Activated CD4-positive, alpha-beta T cell treated with anti-CD3 and anti-CD28 coated beads, Interleukin-2, Interleukin-6, amounts not matched to agents 100 ng/mL and 50 ng/mL, durations not matched to agents 16 hours and 8 hours (primary cell): ENCODE data around the gene MBD3L4.
"Not testable (repeated sequence)": the region's sequence is repeated elsewhere in the genome, so short reads cannot be mapped to it uniquely, and the experiment has no call there.

Experiments
- DNase-seq: peaks from one replicate; pipeline ENCODE4 v3.0.0-alpha.2; 2020

Gene MBD3L4

DNA sequence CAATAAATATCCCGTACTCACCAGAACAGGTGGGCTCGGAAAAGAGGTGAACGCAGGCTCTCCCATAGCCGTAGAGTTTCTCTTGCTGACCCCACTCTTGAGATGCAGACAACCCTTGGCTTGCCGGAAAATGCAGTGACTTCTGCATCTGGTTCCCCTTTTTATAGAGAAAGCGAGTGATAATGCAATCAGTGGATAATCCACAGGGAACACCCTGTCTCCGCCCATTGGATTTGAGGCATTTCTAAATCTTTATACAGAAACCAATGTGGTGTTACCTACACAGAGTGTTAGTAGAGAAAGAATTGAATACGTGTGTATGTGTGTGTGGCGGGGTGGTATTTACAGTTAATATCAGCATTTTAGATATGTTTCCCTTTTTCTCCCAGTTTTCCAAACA is at the start of gene MBD3L4:
Gene MBD3L4 (minus strand): TSS at position 101 of the 400 bp plus-strand sequence. CDS start 35 bp downstream, at position 66.
- not testable (repeated sequence) for DNase-seq

DNA sequence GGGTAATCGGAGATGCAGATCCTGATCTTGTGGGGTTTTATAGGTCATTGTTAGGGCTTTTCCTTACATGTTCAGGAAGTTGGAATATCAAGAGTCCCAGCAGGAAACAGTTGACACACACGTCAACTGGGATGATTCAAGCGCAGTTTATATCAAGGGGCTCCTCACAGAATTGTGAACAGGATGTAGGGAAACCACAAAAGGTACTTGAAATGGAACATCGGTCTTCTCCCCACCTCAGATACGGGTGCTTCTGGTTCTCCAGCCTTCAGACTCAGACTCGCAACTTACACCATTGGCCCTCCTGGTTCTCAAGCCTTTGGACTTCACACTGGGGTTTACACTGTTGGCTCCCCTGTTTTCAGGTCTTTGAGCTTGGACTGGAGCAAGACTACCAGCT is 49.0 kb upstream of the MBD3L4 start:
- DNase-seq = no peak

DNA sequence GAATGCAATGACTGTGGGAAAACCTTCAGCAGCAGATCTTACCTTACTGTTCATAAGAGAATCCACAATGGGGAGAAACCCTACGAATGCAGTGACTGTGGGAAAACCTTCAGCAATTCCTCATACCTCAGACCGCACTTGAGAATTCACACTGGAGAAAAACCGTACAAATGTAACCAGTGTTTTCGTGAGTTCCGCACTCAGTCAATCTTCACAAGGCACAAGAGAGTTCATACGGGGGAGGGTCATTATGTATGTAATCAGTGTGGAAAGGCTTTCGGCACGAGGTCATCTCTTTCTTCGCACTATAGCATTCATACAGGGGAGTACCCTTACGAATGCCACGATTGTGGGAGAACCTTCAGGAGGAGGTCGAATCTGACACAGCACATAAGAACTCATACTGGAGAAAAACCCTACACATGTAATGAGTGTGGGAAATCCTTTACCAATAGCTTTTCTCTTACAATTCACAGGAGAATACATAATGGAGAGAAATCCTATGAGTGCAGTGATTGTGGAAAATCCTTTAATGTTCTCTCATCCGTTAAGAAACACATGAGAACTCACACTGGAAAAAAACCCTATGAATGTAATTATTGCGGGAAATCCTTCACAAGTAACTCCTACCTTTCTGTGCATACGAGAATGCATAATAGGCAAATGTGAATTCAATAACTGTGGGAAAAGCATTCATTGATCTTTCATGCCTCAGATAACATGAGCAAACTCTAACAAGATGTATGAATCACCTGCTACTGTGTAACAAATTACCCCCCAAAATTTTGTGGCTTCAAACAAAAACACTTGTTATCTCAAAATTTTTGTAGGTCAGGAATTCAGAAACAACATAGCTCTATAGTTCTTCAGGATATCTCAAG is 43.3 kb upstream of the MBD3L4 start:
- no peak for DNase-seq

DNA sequence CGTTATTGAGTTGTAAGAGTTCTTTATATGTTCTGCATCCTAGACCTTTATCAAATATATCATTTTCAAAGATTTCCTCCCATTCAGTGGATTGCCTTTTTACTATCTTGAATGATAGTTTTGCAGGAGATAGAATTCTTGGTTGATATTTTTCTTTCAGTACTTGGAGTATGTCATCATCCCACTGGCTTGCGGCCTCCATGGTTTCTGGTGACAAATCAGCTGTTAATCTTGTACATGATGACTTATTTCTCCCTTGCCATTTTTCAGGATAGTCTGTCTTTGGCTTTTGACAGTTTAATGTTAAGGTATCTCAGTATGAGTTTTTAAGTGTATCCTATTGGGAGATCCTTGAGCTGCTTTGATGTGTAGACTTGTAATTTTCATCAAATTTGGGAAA is 38.0 kb upstream of the MBD3L4 start:
- no peak for DNase-seq

DNA sequence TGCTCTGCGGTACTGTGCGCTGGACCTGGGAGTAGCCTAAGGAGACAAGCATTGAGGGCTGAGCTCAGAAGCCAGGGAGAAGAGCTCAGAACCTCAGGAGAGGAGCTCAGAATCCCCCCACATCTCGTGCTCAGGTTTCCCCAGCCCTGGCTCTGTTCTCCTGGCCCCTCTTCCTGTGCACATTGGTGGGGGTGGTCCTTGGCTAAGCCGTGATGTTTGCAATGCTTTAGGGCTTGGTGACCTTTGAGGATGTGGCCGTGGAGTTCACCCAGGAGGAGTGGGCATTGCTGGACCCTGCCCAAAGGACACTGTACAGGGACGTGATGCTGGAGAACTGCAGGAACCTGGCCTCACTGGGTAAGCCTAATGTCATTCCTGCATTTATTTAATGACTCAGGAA is 36.2 kb upstream of the MBD3L4 start:
- no peak for DNase-seq

DNA sequence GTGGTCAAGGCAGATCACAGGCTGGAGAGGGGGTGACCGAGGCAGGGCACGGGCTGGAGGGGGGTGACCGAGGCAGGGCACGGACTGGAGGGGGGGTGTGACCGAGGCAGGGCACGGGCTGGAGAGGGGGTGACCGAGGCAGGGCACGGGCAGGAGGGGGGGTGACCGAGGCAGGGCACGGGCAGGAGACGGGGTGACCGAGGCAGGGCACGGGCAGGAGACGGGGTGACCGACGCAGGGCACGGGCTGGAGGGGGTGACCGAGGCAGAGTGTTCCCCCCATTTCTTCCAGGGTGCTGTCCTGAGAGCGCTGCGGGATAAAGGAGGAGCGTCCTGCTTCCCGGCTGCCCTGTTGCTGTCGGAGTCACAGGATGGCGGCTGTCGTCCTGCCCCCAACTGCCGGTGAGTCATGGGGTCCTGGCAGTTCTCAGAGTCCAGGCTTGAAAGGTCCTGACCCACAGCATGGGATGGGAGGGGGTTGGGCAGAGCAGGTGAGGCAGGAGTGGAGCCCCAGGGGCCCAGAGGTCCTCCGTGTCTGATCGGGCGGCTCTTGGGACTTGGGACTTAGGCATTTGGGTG is 34.8 kb upstream of the MBD3L4 start:
- DNase-seq = no peak

DNA sequence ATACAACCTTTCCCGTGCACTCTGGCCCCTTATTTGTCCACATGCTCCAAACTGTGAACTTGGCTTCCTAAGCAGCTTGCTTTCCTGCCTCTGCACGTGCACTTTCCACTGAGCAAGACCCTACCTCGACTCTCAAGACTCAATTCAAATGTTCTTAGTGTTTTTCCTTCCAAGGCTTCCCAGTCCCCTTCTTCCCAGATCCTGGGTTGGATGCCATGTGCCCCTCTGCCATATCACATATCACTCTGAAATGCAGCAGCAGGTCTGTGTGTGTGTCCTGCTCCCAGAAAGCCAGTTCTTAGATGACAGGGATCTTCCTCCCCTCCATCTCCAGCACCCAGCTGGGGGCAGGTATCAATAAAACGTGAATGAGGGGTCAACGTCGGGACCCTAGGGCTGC is 32.6 kb upstream of the MBD3L4 start:
- no peak for DNase-seq

DNA sequence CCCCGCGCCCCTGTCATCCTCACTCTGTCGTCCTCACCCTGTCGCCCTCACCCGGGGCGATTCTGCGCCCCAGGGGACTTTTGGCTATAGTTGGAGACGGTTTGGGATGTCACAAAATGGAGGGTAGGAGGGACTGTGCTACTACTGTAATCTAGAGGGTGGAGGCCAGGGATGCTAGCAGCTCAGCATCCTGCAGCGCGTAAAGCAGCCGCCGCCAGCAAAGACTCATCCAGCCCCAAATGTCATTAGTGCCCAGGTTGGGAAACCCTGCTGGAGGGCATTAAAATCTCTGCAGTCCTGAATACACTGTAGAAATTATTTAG is 29.9 kb upstream of the MBD3L4 start:
- no peak for DNase-seq

DNA sequence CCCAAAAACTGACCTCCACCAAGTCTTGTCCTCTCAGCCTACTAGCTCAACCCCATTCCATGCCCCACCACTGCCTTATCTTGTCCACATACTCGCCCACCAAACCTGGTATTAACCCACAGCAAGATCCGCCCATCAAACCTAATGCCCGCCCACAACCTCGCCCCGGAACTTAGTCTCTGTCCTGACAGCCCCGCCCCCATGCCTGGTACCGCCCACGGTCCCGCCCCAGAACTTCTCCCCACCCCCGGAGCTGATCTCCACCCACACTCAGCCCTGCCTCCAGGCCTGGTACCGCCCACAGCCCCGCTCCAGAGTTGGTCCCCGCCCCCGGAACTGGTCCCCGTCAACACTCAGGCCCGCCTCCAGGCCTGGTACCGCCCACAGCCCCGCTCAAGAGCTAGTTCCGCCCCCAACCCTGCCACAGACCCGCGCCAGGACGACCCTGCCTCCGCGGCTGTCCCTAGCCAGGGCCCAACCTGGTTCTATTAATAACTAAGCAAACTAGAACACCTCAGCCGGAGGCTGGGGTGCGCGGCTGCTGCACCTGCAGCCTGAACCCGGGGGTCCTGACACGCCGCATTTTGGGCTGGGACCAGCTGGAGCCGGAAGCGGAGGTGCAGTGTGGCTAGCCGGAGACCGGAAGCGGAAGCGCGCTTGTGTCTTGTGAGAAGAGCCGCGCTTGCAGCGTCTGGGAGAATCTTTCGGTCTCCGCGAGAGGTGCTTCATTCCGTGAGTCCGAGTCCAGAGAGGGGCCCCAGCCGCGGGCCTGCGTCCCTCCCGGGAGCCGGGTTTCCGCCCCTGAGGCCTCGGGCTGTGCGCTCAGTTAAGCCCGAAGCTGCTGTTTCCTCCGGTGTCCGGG is 29.3 kb upstream of the MBD3L4 start, which contains the start of gene ZNF557:
Gene ZNF557 (plus strand): TSS at position 662 of the 862 bp plus-strand sequence. CDS start 5,372 bp downstream, outside the sequence.
- peak; percentile 99 for DNase-seq

DNA sequence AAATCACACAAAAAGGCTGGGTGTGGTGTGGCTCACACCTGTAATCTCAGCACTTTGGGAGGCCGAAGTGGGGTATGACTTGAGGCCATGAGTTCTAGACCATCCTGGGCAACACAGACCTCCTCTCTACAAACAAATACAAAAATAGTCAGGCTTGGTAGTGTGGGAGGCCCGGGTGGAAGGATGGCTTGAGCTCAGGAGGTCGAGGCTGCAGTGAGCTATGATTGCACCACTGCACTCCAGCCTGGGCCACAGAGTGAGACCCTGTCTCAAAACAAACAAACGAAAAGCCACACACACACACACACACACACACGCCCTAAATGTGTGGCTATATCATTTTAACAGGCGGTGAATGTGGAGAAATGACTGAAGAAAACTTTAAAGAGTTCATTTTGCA is 28.6 kb upstream of the MBD3L4 start:
- DNase-seq = no peak

DNA sequence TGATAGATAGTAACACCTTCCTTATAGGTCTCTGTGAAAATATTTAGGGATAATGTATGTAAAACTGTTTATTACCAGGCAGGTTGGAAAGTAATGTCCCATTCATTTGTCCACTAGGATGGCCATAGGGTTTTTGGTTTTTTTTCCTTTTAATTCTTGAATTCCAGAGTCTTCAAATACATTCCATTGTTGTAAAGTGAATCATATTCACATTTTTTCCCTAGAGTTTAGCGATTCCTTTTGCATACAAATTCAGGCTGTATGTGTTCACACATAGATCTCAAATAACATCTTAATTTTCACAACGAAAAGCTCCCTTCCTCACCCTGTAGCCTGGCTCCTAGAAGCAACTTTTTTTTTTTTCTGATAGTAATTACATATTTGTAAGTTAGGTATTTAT is 27.7 kb upstream of the MBD3L4 start:
- no peak for DNase-seq

DNA sequence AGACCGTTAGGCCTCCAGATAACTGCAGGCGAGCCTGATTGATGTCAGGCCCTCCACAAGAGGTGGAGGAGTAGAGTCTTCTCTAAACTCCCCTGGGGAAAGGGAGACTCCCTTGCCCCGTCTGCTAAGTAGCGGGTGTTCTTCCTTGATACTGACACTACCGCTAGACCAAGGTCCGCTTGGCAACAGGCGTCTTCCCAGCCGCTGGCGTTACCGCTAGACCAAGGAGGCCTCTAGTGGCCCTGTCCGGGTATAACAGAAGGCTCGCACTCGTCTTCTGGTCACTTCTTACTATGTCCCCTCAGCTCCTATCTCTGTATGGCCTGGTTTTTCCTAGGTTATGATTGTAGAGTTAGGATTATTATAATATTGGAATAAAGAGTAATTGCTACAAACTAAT is 27.1 kb upstream of the MBD3L4 start:
- DNase-seq = not testable (repeated sequence)

DNA sequence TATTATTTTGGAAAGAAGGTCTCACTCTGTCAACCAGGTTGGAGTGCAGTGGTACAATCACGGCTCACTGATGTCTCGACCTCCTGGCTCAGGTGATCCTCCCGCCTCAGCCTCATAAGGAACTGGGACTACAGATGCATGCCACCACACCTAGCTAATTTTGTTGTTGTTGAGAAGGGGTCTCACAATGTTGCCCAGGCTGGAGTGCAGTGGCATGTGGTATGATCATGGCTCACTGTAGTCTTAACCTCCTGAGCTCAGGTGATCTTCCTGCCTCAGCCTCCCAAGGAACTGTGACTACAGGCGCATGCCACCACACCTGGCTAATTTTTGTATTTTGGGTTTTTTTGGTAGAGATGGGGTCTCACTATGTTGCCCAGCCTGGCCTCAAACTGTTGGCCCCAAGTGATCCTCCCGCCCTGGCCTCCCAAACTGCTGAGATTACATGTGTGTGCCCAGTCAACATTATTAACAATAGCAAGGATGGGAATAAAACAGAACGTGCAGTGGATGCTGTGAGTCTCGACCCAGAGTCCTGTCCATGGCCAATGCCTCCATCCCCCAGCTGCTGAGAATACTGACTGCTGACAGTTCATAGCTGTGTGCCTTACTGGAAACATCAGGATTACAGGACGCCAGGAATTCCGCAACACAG is 23.9 kb upstream of the MBD3L4 start:
- DNase-seq = no peak

DNA sequence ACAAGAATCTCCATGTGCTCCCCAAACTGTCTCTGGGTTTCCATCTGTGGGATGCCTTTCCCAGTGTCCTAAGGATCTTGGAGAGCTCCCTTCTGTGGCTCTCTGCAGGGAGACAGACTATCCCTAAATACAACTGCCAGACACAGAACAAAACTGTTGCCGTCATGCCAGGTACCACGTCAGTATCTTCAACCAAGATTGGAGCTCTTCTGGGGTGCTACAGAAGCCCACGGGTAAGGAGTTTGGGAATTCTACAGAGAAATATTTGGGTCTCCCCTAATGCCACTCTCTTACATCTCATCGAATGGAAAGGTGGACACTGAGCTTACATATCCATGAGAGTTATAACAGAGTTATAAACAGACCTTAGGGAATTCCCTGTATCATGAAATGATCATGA is 23.4 kb upstream of the MBD3L4 start:
- no peak for DNase-seq

DNA sequence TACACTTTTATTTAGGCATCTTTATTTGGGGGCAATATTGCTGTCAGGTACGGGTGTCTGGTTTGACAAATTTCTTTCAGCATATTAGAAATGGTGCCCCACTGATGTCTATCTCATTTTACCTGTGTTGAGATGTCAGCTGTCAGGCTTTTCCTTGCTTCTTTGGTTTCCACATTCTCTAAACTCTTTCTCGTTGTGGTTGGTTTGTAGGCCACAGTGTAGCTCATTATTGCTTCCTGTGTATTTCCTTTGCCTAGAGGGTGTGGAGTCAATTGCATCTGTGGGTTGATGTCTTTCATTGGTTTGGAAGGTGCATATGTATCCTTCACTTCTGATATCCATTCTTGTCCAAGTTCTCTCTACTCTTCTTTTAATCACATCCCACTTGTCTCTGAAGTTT is 20.0 kb upstream of the MBD3L4 start:
- not testable (repeated sequence) for DNase-seq

DNA sequence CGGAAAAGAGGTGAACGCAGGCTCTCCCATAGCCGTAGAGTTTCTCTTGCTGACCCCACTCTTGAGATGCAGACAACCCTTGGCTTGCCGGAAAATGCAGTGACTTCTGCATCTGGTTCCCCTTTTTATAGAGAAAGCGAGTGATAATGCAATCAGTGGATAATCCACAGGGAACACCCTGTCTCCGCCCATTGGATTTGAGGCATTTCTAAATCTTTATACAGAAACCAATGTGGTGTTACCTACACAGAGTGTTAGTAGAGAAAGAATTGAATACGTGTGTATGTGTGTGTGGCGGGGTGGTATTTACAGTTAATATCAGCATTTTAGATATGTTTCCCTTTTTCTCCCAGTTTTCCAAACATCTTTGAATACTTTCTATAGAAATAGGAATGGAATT is 18.6 kb upstream of the MBD3L4 start, which contains the start of gene MBD3L3:
Gene MBD3L3 (minus strand): TSS at position 101 of the 400 bp plus-strand sequence. CDS start 71 bp downstream, at position 30.
- not testable (repeated sequence) for DNase-seq

DNA sequence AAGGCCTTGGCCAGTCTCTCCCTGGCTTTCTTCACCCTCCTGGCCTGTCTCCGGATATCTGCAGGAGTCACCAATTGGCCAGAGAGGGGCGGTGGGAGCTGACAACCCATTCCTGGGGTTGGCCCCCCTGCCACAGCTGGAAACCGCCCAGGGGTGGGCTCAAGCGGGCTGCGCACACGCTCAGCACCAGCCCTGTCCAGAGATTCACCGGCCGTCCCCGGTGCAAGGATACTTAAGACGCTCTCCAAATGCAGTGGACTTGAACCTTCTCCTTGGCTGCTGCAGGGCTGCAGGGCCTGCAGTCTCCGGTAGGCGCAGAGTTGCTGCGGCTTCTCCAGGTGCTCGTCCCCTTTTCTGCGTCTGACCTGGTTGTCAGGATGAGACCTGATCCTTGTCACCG is 16.4 kb upstream of the MBD3L4 start:
- not testable (repeated sequence) for DNase-seq

DNA sequence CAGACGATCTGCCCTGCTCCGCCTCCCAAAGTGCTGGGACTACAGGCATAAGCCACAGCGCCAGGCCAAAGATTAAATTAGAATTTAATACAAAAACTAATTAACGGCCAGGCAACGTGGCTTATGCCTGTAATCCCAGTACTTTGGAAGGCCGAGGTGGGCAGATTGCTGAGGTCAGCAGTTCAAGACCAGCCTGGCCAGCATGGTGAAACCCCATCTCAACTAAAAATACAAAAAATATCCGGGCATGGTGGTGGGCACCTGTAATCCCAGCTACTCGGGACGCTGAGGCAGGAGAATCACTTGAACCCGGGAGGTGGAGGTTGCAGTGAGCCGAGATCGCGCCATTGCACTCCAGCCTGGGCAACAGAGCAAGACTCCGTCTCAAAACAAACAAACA is 15.7 kb upstream of the MBD3L4 start:
- not testable (repeated sequence) for DNase-seq

DNA sequence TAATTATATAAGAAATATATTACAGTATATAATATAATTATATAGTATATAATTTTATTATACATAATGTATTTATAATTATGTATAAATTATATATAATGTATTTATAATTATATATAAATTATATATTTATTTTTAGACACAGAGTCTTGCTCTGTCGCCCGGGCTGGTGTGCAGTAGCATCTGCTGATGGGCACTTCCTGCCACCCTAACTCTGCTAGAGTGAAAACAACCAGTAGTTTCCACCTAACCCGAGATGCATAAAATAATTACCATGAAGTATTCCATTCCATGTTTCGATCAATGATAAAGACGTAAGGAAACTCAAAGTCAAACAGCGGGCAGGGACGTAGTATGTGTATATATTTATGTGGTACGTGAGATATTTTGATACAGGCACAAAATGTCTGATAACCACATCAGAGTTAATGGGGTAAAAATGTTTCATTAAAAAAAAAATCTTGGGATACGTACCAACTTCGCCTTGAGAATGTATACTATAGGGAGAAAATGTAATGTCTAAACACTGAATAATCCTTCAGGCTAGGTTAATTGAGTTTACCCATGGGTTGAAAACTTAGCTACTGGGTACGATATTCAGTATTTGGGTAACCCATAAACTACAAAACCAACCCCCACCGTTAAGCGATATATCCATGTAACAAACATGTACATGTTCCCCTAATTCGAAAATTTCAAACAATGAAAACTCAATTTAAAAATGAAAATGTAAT is 14.8 kb upstream of the MBD3L4 start:
- DNase-seq = not testable (repeated sequence)

DNA sequence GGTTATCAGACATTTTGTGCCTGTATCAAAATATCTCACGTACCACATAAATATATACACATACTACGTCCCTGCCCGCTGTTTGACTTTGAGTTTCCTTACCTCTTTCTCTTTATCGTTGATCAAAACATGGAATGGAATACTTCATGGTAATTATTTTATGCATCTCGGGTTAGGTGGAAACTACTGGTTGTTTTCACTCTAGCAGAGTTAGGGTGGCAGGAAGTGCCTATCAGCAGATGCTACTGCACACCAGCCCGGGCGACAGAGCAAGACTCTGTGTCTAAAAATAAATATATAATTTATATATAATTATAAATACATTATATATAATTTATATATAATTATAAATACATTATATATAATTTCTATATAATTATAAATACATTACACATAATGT is 12.9 kb upstream of the MBD3L4 start:
- not testable (repeated sequence) for DNase-seq

DNA sequence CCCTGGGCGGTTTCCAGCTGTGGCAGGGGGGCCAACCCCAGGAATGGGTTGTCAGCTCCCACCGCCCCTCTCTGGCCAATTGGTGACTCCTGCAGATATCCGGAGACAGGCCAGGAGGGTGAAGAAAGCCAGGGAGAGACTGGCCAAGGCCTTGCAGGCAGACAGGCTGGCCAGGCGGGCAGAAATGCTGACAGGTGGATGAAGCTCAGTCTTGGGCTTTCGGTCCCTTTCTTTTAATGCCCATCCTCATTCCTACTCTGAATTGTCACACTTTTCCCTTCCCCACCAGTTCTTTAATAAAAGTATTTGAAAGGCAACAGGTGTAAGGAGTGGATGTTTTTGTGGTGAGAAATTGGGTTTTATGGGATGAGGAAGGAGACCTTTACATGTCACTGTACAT is 11.4 kb upstream of the MBD3L4 start:
- DNase-seq = not testable (repeated sequence)

DNA sequence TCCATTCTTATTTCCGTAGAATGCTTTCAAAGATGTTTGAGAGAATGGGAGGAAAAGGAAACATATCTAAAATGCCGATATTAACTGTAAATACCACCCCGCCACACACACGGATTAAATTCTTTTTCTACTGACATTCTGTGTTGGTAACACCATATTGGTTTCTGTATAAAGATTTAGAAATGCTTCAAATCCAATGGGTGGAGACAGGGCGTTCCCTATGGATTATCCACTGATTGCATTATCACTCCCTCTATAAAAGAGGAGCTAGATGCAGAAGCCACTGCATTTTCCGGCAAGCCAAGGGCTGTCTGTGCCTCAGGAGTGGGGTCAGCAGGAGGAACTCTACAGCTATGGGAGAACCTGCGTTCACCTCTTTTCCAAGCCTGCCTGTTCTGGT is 9.0 kb upstream of the MBD3L4 start, which contains the start of gene MBD3L2:
Gene MBD3L2 (plus strand): TSS at position 301 of the 400 bp plus-strand sequence. CDS start 53 bp downstream, at position 354.
- not testable (repeated sequence) for DNase-seq
